Gastrocnemius medialis (tissue), 4 donors: ENCODE results near the gene DDX54.

ENCODE experiments used
- POLR2A ChIP-seq, 2 donors: fragments of 450-650 bp; IDR thresholded peaks; one replicate each; pipeline ENCODE4 v1.6.1; 2017; ENCODE audit warnings: antibody characterized with exemption in 2 of 2, mild to moderate bottlenecking in 2 of 2, moderate library complexity in 2 of 2
- TF ChIP-seq, protein P1 (sequence below), 5 experiments: fragments of 450-650 bp in 3 of 5; fragments of 200-600 bp in 2 of 5; sonication (generic) in 2 of 5; IDR thresholded peaks in 4 of 5; conservative IDR thresholded peaks in 1 of 5; 1 replicate in 4 of 5; 2 replicates in 1 of 5; pipeline ENCODE4 v1.5.1; 2016 to 2019; ENCODE audit warnings: antibody characterized with exemption in 5 of 5, mild to moderate bottlenecking in 3 of 5, moderate library complexity in 3 of 5

- TF ChIP-seq, protein P1, sequence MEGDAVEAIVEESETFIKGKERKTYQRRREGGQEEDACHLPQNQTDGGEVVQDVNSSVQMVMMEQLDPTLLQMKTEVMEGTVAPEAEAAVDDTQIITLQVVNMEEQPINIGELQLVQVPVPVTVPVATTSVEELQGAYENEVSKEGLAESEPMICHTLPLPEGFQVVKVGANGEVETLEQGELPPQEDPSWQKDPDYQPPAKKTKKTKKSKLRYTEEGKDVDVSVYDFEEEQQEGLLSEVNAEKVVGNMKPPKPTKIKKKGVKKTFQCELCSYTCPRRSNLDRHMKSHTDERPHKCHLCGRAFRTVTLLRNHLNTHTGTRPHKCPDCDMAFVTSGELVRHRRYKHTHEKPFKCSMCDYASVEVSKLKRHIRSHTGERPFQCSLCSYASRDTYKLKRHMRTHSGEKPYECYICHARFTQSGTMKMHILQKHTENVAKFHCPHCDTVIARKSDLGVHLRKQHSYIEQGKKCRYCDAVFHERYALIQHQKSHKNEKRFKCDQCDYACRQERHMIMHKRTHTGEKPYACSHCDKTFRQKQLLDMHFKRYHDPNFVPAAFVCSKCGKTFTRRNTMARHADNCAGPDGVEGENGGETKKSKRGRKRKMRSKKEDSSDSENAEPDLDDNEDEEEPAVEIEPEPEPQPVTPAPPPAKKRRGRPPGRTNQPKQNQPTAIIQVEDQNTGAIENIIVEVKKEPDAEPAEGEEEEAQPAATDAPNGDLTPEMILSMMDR (IDR thresholded peaks at IDR 0.05 in 4 of 5, conservative IDR thresholded peaks at IDR 0.05 in 1 of 5): no peak
- no peak for TF ChIP-seq POLR2A (IDR thresholded peaks at IDR 0.05)
Measured at GRCh38 chr12:113116875-113117274, 68.4 kb downstream of the DDX54 start.
